Upper lobe of right lung (tissue), 1 donor: ENCODE data around the gene EEF1AKMT3. TPM values are rescaled to one million over a fixed set of nuclear protein-coding genes. Genes with fewer than 3 reads are reported as not detected.
A peak's percentile ranks its signal among the peaks of the same experiment; 100 is the strongest.

Experiments
- ATAC-seq: fragments of 200-7000 bp; cut with Tn5 transposase; one replicate; pipeline ENCODE4 v1.9.1; 2020; ENCODE audit warnings: mild to moderate bottlenecking, moderate library complexity
- DNase-seq: peaks from one replicate; pipeline ENCODE4 v3.0.0-alpha.2; 2020
- H3K27ac ChIP-seq: fragments of 200-600 bp; one replicate; pipeline ENCODE4 v1.8.0; 2022
- H3K27me3 ChIP-seq: fragments of 200-600 bp; one replicate; pipeline ENCODE4 v1.8.0; 2022; ENCODE audit warnings: mild to moderate bottlenecking
- H3K36me3 ChIP-seq: fragments of 200-600 bp; one replicate; pipeline ENCODE4 v1.8.0; 2022
- H3K4me1 ChIP-seq: fragments of 200-600 bp; one replicate; pipeline ENCODE4 v1.8.0; 2022
- H3K4me3 ChIP-seq: fragments of 200-600 bp; one replicate; pipeline ENCODE4 v1.8.0; 2022; ENCODE audit warnings: mild to moderate bottlenecking
- H3K9me3 ChIP-seq: fragments of 200-600 bp; one replicate; pipeline ENCODE4 v1.8.0; 2022
- CTCF ChIP-seq: fragments of 200-600 bp; IDR thresholded peaks from one replicate; pipeline ENCODE4 v1.8.0; 2022; ENCODE audit warnings: antibody characterized with exemption
- intact Hi-C: fragments of 100-400 bp; cut with DNase I; formaldehyde crosslinking; loops from one replicate; pipeline ENCODE4 v1.11.0; 2022
- total RNA-seq: library from RNA; stranded (reverse); fragmentation: NEBNext Ultra II Directional; extraction: Animal tissue kit (Norgen Biotek cat#: 25700); gene quantifications from one replicate; pipeline ENCODE4 v1.2.1, GENCODE V29; 2021
- donor health status: DM: no; HTN: yes; CAD: no; lungs with severe emphysema.

EEF1AKMT3 gene
- total RNA-seq, 1 donor from 2014 or later, result 8.0 TPM

GRCh38 chr12:57724936-57725740, 47.3 kb upstream of the EEF1AKMT3 start:
- Histone ChIP-seq H3K36me3 (peaks cover 11% of the 10 kb centered on the region), H3K9me3 (no peaks in the 10 kb centered on the region), H3K4me3 (no peak overlapping the region), H3K4me1 (peaks cover 5% of the 10 kb centered on the region), H3K27me3 (no peaks in the 10 kb centered on the region), H3K27ac (no peak overlapping the region)
- no peak for ATAC-seq
- no peak for DNase-seq
- TF ChIP-seq CTCF, result no peak
- intact Hi-C loops, result no loop called here

GRCh38 chr12:57725851-57726150, 46.6 kb upstream of the EEF1AKMT3 start:
- Histone ChIP-seq H3K27ac (peak overlapping the region; percentile 73), H3K36me3 (peaks cover 4% of the 10 kb centered on the region), H3K4me1 (peaks cover 5% of the 10 kb centered on the region), H3K9me3 (no peaks in the 10 kb centered on the region), H3K4me3 (peak overlapping the region; percentile 67), H3K27me3 (no peaks in the 10 kb centered on the region)
- no peak for TF ChIP-seq CTCF
- ATAC-seq (no peak), DNase-seq (no peak)
- intact Hi-C loops, result no loop called here

- Histone ChIP-seq H3K27me3 (no peaks in the 10 kb centered on the region), H3K27ac (peak overlapping the region; percentile 73), H3K4me3 (peak overlapping the region; percentile 67), H3K4me1 (peaks cover 5% of the 10 kb centered on the region), H3K36me3 (no peaks in the 10 kb centered on the region), H3K9me3 (no peaks in the 10 kb centered on the region)
- intact Hi-C loops, result no loop called here
- peak; percentile 75 for TF ChIP-seq CTCF
- DNase-seq (peak; percentile 90), ATAC-seq (peak; percentile 86)
Observed at GRCh38 chr12:57726151-57726883, 46.1 kb upstream of the EEF1AKMT3 start.

- intact Hi-C loops, result no loop called here
- peak; percentile 21 for ATAC-seq
- Histone ChIP-seq H3K4me1 (peaks cover 5% of the 10 kb centered on the region), H3K27me3 (no peaks in the 10 kb centered on the region), H3K36me3 (no peaks in the 10 kb centered on the region), H3K27ac (peak overlapping the region; percentile 73), H3K4me3 (peak overlapping the region; percentile 67), H3K9me3 (no peaks in the 10 kb centered on the region)
- peak; percentile 77 for DNase-seq
- TF ChIP-seq CTCF, result peak; percentile 26
Observed at GRCh38 chr12:57726884-57727757, 45.3 kb upstream of the EEF1AKMT3 start.

GRCh38 chr12:57727758-57728395, 44.5 kb upstream of the EEF1AKMT3 start:
- no peak for DNase-seq
- intact Hi-C loops, result no loop called here
- peaks cover 5% of the 10 kb centered on the region for H3K4me1 ChIP-seq
- ATAC-seq, result peak; percentile 3
- H3K27me3 ChIP-seq, result no peaks in the 10 kb centered on the region
- no peak overlapping the region for H3K4me3 ChIP-seq
- H3K36me3 ChIP-seq, result no peaks in the 10 kb centered on the region
- no peak for TF ChIP-seq CTCF
- H3K9me3 ChIP-seq, result no peaks in the 10 kb centered on the region
- H3K27ac ChIP-seq, result no peak overlapping the region
